Measurements from ENCODE around the gene HINT2. TPM values are rescaled to one million over a fixed set of nuclear protein-coding genes. Genes with fewer than 3 reads are reported as not detected.

HINT2 gene
- 10 to 100 TPM; 29.1 to 42.3 (median 33.5) TPM for polyA plus RNA-seq (ENCODE audit: insufficient read depth in 1 of 5, insufficient read length in 5 of 5, low replicate concordance in 1 of 5)
- long read RNA-seq, donor 1, transcript HINT2-201 (5 exons, 628 nt) = major isoform, 31 of 43 reads
- long read RNA-seq, donor 1, partial matches to known transcripts = 7 of 43 reads
- long read RNA-seq, donor 1, other reads (novel, unspliced or antisense) = 0 of 43 reads
- long read RNA-seq, donor 2, transcript HINT2-201 (5 exons, 628 nt) = major isoform, 28 of 30 reads
- long read RNA-seq, donor 2, partial matches to known transcripts = 0 of 30 reads
- long read RNA-seq, donor 2, other reads (novel, unspliced or antisense) = 0 of 30 reads
- long read RNA-seq, donor 3, transcript HINT2-201 (5 exons, 628 nt) = major isoform, 36 of 46 reads
- long read RNA-seq, donor 3, partial matches to known transcripts = 0 of 46 reads
- long read RNA-seq, donor 3, other reads (novel, unspliced or antisense) = 0 of 46 reads
- long read RNA-seq, donor 4, transcript HINT2-201 (5 exons, 628 nt) = major isoform, 12 of 15 reads
- long read RNA-seq, donor 4, partial matches to known transcripts = 0 of 15 reads
- long read RNA-seq, donor 4, other reads (novel, unspliced or antisense) = 0 of 15 reads
- long read RNA-seq, donor 5, transcript HINT2-201 (5 exons, 628 nt) = major isoform, 49 of 57 reads
- long read RNA-seq, donor 5, partial matches to known transcripts = 0 of 57 reads
- long read RNA-seq, donor 5, other reads (novel, unspliced or antisense) = 0 of 57 reads
- long read RNA-seq, donor 6, transcript HINT2-201 (5 exons, 628 nt) = major isoform, 34 of 43 reads
- long read RNA-seq, donor 6, partial matches to known transcripts = 6 of 43 reads
- long read RNA-seq, donor 6, other reads (novel, unspliced or antisense) = 0 of 43 reads
- long read RNA-seq, donor 7, transcript HINT2-201 (5 exons, 628 nt) = major isoform, 31 of 34 reads
- long read RNA-seq, donor 7, partial matches to known transcripts = 0 of 34 reads
- long read RNA-seq, donor 7, other reads (novel, unspliced or antisense) = 0 of 34 reads
- long read RNA-seq, donor 8, transcript HINT2-201 (5 exons, 628 nt) = major isoform, 10 of 13 reads
- long read RNA-seq, donor 8, partial matches to known transcripts = 0 of 13 reads
- long read RNA-seq, donor 8, other reads (novel, unspliced or antisense) = 0 of 13 reads

- peak; percentile 94 to 97 for DNase-seq
These were observed at the start of gene HINT2 for GRCh38 chr9:35814841-35815543. TSS of gene HINT2 (minus strand) at chr9:35815042. CDS start at chr9:35814979, 63 bp downstream.

DNA sequence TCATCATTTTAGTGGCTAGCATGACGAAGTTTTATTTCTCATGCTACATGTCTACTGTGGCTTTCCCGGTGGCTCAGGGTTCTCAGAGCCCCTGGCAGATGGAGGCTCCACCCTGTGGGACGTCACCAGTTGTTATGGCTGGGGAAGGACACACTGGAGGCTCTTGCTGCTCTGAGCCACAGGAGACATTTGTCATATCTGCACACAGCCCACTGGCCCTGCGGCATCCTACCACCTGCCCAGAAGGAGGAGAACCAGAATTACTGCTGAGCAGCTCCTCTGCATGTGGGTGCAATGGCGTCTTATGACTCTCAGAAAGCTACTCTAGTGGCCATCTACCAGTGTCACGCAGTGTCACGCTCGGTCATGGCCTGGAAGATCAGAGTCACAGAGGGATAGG is 48.7 kb upstream of the HINT2 start:
- no peak for DNase-seq

GRCh38 chr9:35862328-35862727 is 47.5 kb upstream of the HINT2 start:
- DNase-seq = no peak

DNA sequence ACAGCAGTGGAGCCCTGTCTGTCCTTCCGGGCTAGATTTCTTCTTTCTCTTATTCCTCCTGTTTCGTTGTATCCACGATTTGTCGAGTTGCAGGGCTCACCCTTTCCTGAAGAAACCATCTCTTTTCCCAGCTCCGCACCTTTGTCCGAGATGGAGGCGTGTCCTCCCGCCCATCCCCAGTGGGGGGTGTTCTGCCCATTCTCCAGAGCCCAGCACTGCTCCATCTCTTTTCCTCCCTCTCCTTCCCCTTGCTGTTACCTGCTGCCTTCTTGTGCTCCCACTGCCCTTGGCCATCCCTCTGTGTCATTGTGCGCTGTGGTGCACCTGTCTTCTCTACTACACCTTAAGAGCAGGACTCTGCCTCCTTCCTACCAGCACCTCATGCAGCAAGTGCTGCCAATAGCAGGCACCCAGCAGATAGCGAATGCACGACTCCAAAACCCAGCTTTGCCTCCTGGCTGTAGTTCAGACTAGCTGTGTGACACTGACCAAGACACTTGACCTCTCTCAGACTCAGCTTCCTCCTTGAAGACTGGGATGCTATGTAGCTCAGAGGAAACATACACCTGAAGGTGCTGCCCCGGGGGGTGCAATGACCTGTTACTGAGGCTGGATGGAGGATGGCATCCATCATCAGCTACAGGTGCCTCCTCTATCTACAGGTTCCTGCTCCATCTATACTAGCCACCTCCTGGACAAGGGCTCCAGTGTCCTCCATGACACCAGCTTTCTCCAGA is 46.5 kb upstream of the HINT2 start:
- no peak for DNase-seq

GRCh38 chr9:35859990-35860339 is 45.1 kb upstream of the HINT2 start:
- no peak for DNase-seq

DNA sequence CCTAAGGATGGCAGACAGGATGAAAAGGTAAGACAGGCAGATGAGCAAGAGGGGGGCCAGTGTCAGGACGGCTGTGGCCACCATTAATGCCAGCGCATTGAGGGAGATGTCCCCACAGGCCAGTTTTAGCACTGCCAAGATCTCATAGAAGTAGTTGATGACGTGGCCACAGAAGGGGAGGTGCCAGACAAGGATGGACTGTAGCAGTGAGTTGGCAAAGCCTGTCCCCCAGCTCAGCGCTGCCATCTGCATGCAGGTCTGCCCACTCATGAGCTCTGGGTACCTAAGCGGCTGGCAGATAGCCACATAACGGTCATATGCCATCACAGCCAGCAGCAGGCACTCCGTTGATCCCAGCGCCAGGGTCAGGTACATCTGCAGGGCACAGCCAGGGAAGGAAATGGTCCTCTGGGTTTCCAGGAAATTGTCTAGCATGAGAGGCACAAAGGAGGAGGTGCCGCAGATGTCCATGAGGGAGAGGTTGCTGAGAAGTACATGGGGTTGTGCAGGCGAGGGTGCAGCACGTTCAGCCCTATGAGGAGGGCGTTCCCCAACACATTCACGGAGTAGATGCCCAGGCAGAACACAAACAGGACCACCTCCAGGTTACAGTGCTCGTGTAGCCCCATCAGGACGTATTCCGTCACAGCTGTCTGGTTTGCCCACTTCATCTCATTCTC is 44.6 kb upstream of the HINT2 start:
- no peak for DNase-seq

GRCh38 chr9:35858458-35858857 is 43.6 kb upstream of the HINT2 start:
- no peak for DNase-seq

- DNase-seq = no peak
These were observed 42.0 kb upstream of the HINT2 start for GRCh38 chr9:35856882-35857281.

GRCh38 chr9:35856206-35856605 is 41.4 kb upstream of the HINT2 start:
- no peak for DNase-seq

DNA sequence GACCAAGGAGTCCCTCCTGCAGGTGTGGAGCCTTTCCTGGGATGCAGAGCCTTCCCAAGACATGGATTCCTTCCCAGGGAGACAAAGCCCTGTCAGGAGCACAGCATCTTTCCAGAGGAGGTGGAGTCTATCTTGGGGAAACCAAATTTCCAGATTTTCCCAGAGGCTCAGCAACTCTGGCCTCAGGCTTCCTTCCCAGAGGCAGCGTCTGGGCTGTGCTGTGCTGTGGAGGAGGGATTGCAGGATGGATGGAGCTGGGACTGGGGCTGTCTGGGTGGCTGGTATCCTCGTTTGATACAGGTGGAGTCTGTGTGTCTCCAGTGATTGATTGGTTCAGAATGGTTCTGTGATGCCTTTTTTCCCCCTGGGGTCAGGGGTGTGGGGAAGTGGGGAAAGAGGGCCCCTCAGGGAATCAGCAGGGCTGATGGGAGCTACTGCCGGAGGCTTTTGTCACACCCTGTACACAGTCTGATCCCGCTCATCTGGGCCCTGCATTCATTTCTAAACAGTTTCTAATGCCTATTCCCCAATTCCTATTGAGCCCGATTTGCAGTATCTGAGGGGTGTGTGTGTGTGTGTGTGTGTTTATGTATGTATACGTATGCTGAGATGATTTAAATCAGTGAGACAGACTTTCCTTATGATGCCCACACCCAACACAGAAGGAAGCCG is 39.4 kb upstream of the HINT2 start:
- DNase-seq = no peak

DNA sequence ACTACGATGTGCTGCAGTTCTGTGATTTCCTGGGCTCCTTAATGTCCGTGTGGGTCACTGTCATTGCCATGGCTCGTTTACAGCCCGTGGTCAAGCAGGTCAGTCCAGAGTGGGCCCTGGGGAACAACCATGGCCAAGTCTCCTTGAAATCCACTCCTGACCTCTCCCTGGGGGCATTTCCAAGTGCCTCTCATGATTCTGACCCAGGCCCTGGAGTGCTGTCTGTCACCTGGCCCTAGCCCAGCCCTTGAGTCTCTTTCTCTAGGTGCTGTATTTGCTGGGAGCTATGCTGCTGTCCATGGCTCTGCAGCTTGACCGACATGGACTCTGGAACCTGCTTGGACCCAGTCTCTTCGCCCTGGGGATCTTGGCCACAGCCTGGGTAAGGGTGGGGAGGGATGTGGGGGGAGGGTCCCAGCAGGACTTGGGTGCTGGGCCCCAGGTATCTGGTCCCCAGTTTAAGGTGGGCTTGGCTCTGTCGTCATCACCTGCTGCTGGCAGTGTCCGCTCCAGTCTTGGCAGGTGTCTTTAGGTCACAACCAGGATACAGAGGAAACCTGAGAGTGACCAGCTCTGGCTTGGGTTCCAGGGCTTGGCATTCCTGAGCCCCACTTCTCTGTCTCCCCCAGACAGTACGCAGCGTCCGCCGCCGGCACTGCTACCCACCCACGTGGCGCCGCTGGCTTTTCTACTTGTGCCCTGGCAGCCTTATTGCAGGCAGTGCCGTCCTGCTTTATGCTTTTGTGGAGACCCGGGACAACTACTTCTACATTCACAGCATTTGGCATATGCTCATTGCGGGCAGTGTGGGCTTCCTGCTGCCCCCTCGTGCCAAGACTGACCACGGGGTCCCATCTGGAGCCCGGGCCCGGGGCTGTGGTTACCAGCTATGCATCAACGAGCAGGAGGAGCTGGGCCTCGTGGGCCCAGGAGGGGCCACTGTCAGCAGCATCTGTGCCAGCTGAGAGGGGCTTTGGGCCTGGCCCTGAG is 38.3 kb upstream of the HINT2 start:
- no peak for DNase-seq

- no peak for DNase-seq
These were observed 37.5 kb upstream of the HINT2 start for GRCh38 chr9:35852267-35852815.

DNA sequence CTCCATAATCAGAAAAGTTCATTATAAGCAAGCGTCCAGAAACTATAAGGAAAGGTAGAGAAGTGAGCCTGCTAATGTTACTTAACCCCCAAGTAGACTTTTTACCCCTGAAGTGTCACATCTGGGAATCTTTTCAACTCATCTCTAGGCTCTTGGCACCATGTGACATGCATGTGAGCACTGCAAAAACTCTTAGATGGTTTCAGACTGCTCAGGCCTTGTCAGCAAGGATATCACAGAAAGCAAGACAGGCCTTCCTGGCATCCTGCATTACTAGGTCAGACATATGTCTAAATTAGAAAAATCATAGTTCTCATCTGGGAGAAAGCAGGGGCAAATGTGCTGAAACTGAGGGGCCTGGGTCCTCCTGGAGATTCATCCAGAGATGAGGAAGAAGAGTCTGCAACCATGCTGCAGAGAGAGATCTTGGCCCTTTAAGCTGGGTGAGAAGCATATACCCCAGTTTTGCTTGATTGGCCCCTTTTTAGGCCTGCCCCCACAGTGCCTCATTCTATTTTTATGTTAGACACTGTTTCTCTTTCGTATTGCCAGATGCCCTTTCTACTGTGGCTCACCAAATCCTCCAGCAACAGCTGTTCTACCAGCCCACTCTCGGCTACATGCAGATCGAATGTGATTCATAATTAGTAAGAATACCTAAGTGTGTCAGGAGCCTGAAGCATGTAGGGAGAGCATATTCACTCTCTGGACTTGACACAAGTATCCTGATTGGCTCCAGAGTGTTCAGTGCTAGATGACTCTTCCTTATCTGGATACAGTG is 33.1 kb upstream of the HINT2 start:
- no peak for DNase-seq

DNA sequence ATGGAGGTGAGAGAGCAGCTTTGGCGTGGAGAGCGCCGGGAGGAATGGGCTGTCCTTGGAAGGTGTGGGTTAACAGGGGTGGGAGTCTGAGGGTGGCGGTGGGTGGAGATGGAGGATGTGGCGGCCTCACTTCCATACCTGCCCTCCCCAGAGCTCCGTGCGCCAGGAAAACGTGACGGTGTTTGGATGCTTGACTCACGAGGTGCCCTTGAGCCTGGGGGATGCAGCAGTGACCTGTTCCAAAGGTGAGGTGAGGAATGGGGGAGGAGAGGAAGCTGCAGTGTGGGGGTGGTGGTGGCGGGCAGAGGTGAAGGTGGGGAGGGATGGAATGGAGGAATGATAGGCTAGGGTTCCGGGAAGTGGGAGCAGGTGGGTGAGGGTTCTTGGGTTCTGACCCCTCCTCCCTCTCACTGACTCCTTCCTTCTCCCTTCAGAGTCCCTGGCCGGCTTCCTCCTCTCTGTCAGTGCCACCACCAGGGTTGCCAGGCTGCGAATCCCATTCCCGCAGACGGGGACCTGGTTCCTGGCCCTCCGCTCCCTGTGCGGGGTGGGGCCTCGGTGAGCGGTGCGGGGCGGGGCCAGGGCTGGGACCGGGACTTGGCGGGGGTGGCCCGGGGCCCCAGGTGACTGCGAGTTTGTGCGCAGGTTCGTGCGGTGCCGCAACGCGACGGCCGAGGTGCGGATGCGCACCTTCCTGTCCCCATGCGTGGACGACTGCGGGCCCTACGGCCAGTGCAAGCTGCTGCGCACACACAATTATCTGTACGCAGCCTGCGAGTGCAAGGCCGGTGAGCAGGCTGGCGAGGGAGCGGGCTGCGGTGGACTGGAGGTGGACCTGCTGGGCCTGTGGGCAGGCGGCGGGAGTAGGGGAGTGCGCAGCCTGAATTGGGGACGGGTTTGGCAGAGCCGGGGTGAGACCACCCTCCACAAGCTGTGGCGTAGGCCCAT is 31.3 kb upstream of the HINT2 start:
- no peak for DNase-seq

GRCh38 chr9:35844628-35845270 is 29.9 kb upstream of the HINT2 start:
- DNase-seq = peak; percentile 77 to 81

- DNase-seq = no peak
These were observed 28.0 kb upstream of the HINT2 start for GRCh38 chr9:35842795-35843194.
